Naive thymus-derived CD4-positive, alpha-beta T cell (primary cell): ENCODE data around the gene POLDIP3. TPM values are rescaled to one million over a fixed set of nuclear protein-coding genes. Genes with fewer than 3 reads are reported as not detected.
"Not testable (repeated sequence)": the region's sequence is repeated elsewhere in the genome, so short reads cannot be mapped to it uniquely, and the experiment has no call there.

Source experiments
- ATAC-seq: fragments of 150-1000 bp; cut with Tn5 transposase; 2 replicates; pipeline ENCODE4 v1.10.0; 2021; ENCODE audit warnings: mild to moderate bottlenecking, moderate library complexity
- CTCF ChIA-PET: fragments of 350-600 bp; sonication (Branson Sonifier 250); formaldehyde crosslinking; loops from one replicate; lab custom pipeline; 2021; ENCODE audit warnings: antibody characterized with exemption; lab: Charles Lee
- POLR2A ChIA-PET: fragments of 350-600 bp; sonication (Branson Sonifier 250); formaldehyde crosslinking; loops from one replicate; lab custom pipeline; 2021; ENCODE audit warnings: antibody characterized with exemption, inconsistent platforms; lab: Charles Lee
- DNase-seq, 9 donors: peaks; one replicate each; pipeline versions ENCODE4 v3.0.0 to v3.0.0-alpha.2; 2020 to 2022; ENCODE audit warnings: mixed read lengths in 1 of 9
- H3K27ac ChIP-seq: one replicate; pipeline ENCODE4 v1.7.0; 2013; ENCODE audit warnings: mild to moderate bottlenecking, low read depth, low read length, moderate library complexity
- H3K27me3 ChIP-seq, 2 donors: one replicate each; pipeline ENCODE4 v1.7.0; 2013; ENCODE audit warnings: low read length in 2 of 2, mild to moderate bottlenecking in 2 of 2, moderate library complexity in 2 of 2; ENCODE audit not compliant: control insufficient read depth in 2 of 2, insufficient read depth in 2 of 2
- H3K36me3 ChIP-seq, 3 experiments: 1 replicate in 2 of 3; 2 replicates in 1 of 3; pipeline ENCODE4 v1.7.0; 2013; ENCODE audit warnings: low read length in 3 of 3, mild to moderate bottlenecking in 3 of 3, moderate library complexity in 1 of 3; ENCODE audit not compliant: insufficient read depth in 3 of 3, control insufficient read depth in 2 of 3
- H3K4me1 ChIP-seq, 2 donors: one replicate each; pipeline ENCODE4 v1.7.0; 2013; ENCODE audit warnings: low read length in 2 of 2, mild to moderate bottlenecking in 2 of 2, moderate library complexity in 1 of 2; ENCODE audit not compliant: control insufficient read depth in 2 of 2, insufficient read depth in 2 of 2
- H3K4me3 ChIP-seq: 2 replicates; pipeline ENCODE4 v1.7.0; 2013; ENCODE audit warnings: mild to moderate bottlenecking, low read length
- H3K9me3 ChIP-seq, 3 experiments: 1 replicate in 2 of 3; 2 replicates in 1 of 3; pipeline ENCODE4 v1.7.0; 2013; ENCODE audit warnings: low read length in 3 of 3; ENCODE audit not compliant: control insufficient read depth in 2 of 3
- H3K27ac Mint-ChIP-seq, 9 donors: one replicate each; pipeline ENCODE4 v1.8.0; 2020 to 2022; ENCODE audit warnings: mixed read lengths in 9 of 9, mild to moderate bottlenecking in 8 of 9, moderate library complexity in 5 of 9, inconsistent platforms in 2 of 9
- H3K27me3 Mint-ChIP-seq, 5 donors: one replicate each; pipeline ENCODE4 v1.8.0; 2021 to 2022; ENCODE audit warnings: mixed read lengths in 5 of 5, mild to moderate bottlenecking in 1 of 5
- H3K36me3 Mint-ChIP-seq, 5 donors: one replicate each; pipeline ENCODE4 v1.8.0; 2020 to 2022; ENCODE audit warnings: mixed read lengths in 5 of 5, mild to moderate bottlenecking in 3 of 5, inconsistent platforms in 1 of 5
- H3K4me1 Mint-ChIP-seq, 7 donors: one replicate each; pipeline ENCODE4 v1.8.0; 2020 to 2022; ENCODE audit warnings: mixed read lengths in 7 of 7, mild to moderate bottlenecking in 3 of 7, inconsistent platforms in 1 of 7
- H3K4me3 Mint-ChIP-seq, 10 donors: one replicate each; pipeline ENCODE4 v1.8.0; 2020 to 2022; ENCODE audit warnings: mild to moderate bottlenecking in 10 of 10, mixed read lengths in 10 of 10, moderate library complexity in 6 of 10, inconsistent platforms in 2 of 10
- H3K9me3 Mint-ChIP-seq, 11 donors: one replicate each; pipeline ENCODE4 v1.8.0; 2020 to 2022; ENCODE audit warnings: mixed read lengths in 11 of 11, mild to moderate bottlenecking in 4 of 11, inconsistent platforms in 1 of 11, moderate library complexity in 1 of 11
- intact Hi-C, 2 donors: fragments of 100-400 bp; cut with micrococcal nuclease; formaldehyde crosslinking; loops; one replicate each; pipeline ENCODE4 v1.15.1; 2023
- polyA plus RNA-seq, 2 donors: library from polyadenylated mRNA; unstranded; fragments of 300-500 nt; fragmentation: Illumina TruSeq; gene quantifications; one replicate each; pipeline ENCODE4 v1.2.3, GENCODE V29; 2021
- total RNA-seq, 6 experiments: library from RNA in 5 of 6; stranded (reverse) in 5 of 6; gene quantifications; 1 replicate in 5 of 6; 2 replicates in 1 of 6; pipeline ENCODE4 v1.2.3 and lab custom pipeline; 2021 to 2026

Gene POLDIP3
- total and polyA plus RNA-seq, 7 experiments from 2014 or later = 60.7 to 109 (median 75.2) TPM

GRCh38 chr22:42539236-42539771 lies 75.4 kb downstream of the POLDIP3 start:
- H3K27ac Mint-ChIP-seq = peak overlapping the region in 1 of 9 donors; percentile 52
- intact Hi-C loops, H3K36me3 Mint-ChIP-seq, H3K9me3 Mint-ChIP-seq, H3K4me3 Mint-ChIP-seq, H3K4me3 ChIP-seq, H3K27me3 ChIP-seq, H3K4me1 ChIP-seq, POLR2A ChIA-PET, H3K9me3 ChIP-seq, H3K36me3 ChIP-seq, DNase-seq, H3K27me3 Mint-ChIP-seq, H3K27ac ChIP-seq: not testable (repeated sequence)
- ATAC-seq = peak; percentile 69
- CTCF ChIA-PET = interaction anchor here (0.6 kb wide), 1 partner anchor 79 kb away, joined by 3 read pairs; no protein-coding TSS in a partner anchor
- H3K4me1 Mint-ChIP-seq = peaks cover 0 to 12% (median 0%) of the 10 kb centered on the region in 7 donors

GRCh38 chr22:42537199-42537831 lies 77.4 kb downstream of the POLDIP3 start:
- H3K4me3 Mint-ChIP-seq, CTCF ChIA-PET, H3K27me3 ChIP-seq, H3K9me3 ChIP-seq, H3K27me3 Mint-ChIP-seq, H3K27ac ChIP-seq, H3K36me3 Mint-ChIP-seq, DNase-seq, H3K9me3 Mint-ChIP-seq, H3K36me3 ChIP-seq, POLR2A ChIA-PET, H3K4me1 ChIP-seq, H3K4me3 ChIP-seq, intact Hi-C loops: not testable (repeated sequence)
- H3K4me1 Mint-ChIP-seq = peaks cover 6 to 28% (median 9%) of the 10 kb centered on the region in 7 donors
- H3K27ac Mint-ChIP-seq = peak overlapping the region in 2 of 9 donors; percentile 33 to 67
- peak; percentile 72 for ATAC-seq

GRCh38 chr22:42536634-42537033 lies 78.0 kb downstream of the POLDIP3 start:
- H3K4me1 ChIP-seq, H3K9me3 ChIP-seq, intact Hi-C loops, H3K9me3 Mint-ChIP-seq, H3K4me3 Mint-ChIP-seq, H3K27me3 ChIP-seq, H3K36me3 Mint-ChIP-seq, H3K27me3 Mint-ChIP-seq, CTCF ChIA-PET, H3K36me3 ChIP-seq, ATAC-seq, POLR2A ChIA-PET, H3K4me3 ChIP-seq, H3K27ac ChIP-seq, DNase-seq: not testable (repeated sequence)
- Mint-ChIP-seq H3K27ac (peak overlapping the region in 1 of 9 donors; percentile 23), H3K4me1 (peaks cover 6 to 29% (median 9%) of the 10 kb centered on the region in 7 donors)

- Histone ChIP-seq H3K4me3 (no peak overlapping the region), H3K27me3 (no peaks in the 10 kb centered on the region), H3K36me3 (no peaks in the 10 kb centered on the region), H3K27ac (no peak overlapping the region), H3K9me3 (no peaks in the 10 kb centered on the region), H3K4me1 (peaks cover 0 to 5% of the 10 kb centered on the region in 2 donors)
- Mint-ChIP-seq H3K27me3 (no peaks in the 10 kb centered on the region), H3K27ac (no peak overlapping the region), H3K36me3 (no peaks in the 10 kb centered on the region), H3K4me1 (peaks cover 6 to 29% (median 9%) of the 10 kb centered on the region in 7 donors), H3K9me3 (no peaks in the 10 kb centered on the region), H3K4me3 (no peak overlapping the region)
- ChIA-PET CTCF (no interaction called here), POLR2A (no interaction called here)
- DNase-seq (no peak), ATAC-seq (no peak)
- intact Hi-C loops = no loop called here
Measured at GRCh38 chr22:42536166-42536565, 78.5 kb downstream of the POLDIP3 start.

GRCh38 chr22:42535082-42535731 lies 79.5 kb downstream of the POLDIP3 start:
- intact Hi-C loops, H3K27me3 Mint-ChIP-seq, H3K36me3 Mint-ChIP-seq, POLR2A ChIA-PET, H3K27ac ChIP-seq, H3K27ac Mint-ChIP-seq, H3K27me3 ChIP-seq, H3K4me1 ChIP-seq, DNase-seq, H3K9me3 Mint-ChIP-seq, H3K9me3 ChIP-seq, H3K36me3 ChIP-seq, H3K4me3 ChIP-seq, H3K4me3 Mint-ChIP-seq, ATAC-seq: not testable (repeated sequence)
- CTCF ChIA-PET = interaction anchor here (0.7 kb wide), 1 partner anchor 8 kb away, joined by 3 read pairs; no protein-coding TSS in a partner anchor
- peaks cover 6 to 27% (median 9%) of the 10 kb centered on the region in 7 donors for H3K4me1 Mint-ChIP-seq

Other genes with a start within 250 kb of the POLDIP3 start
- gene NFAM1, start 182.5 kb downstream of the POLDIP3 start, total RNA-seq = 10 to 100 TPM in 1 of 5 experiments, 1 to 10 TPM in 1, under 1 TPM in 3; 0.51 to 40.3 (median 0.77) TPM
- gene NFAM1, start 182.5 kb downstream of the POLDIP3 start, polyA plus RNA-seq = under 1 TPM; 0.03 to 0.06 TPM
- gene RRP7A, start 95.1 kb downstream of the POLDIP3 start, total RNA-seq = 100 to 1,000 TPM in 2 of 5 experiments, 10 to 100 TPM in 3; 43.2 to 125 (median 70.8) TPM
- gene RRP7A, start 95.1 kb downstream of the POLDIP3 start, polyA plus RNA-seq = 10 to 100 TPM; 39.3 to 46.2 TPM
- gene SERHL2, start 60.9 kb downstream of the POLDIP3 start, total RNA-seq = 1 to 10 TPM in 1 of 5 experiments, under 1 TPM in 3, not detected in 1; 0.27 to 1.0 (median 0.82) TPM
- under 1 TPM; 0.25 to 0.28 TPM for gene SERHL2, start 60.9 kb downstream of the POLDIP3 start, polyA plus RNA-seq
- 1 to 10 TPM; 1.1 to 5.0 (median 1.5) TPM for gene ATP5MGL, start 25.7 kb upstream of the POLDIP3 start, total RNA-seq
- gene ATP5MGL, start 25.7 kb upstream of the POLDIP3 start, polyA plus RNA-seq = under 1 TPM; 0.35 to 0.45 TPM
- gene CYB5R3, start 34.5 kb upstream of the POLDIP3 start, total RNA-seq = 10 to 100 TPM; 34.3 to 70.6 (median 42.3) TPM
- 10 to 100 TPM; 38.8 to 74.1 TPM for gene CYB5R3, start 34.5 kb upstream of the POLDIP3 start, polyA plus RNA-seq
- not detected for gene A4GALT, start 106.0 kb upstream of the POLDIP3 start, total RNA-seq
- not detected for gene A4GALT, start 106.0 kb upstream of the POLDIP3 start, polyA plus RNA-seq
- 10 to 100 TPM; 22.9 to 38.4 (median 31.0) TPM for gene ARFGAP3, start 242.4 kb upstream of the POLDIP3 start, total RNA-seq
- 10 to 100 TPM; 26.1 to 28.5 TPM for gene ARFGAP3, start 242.4 kb upstream of the POLDIP3 start, polyA plus RNA-seq